Activated naive CD8-positive, alpha-beta T cell treated with anti-CD3 and anti-CD28 coated beads for 36 hours (primary cell): ENCODE results near the gene SLC46A2. TPM values are rescaled to one million over a fixed set of nuclear protein-coding genes. Genes with fewer than 3 reads are reported as not detected.

Source experiments
- DNase-seq: peaks from one replicate; pipeline ENCODE4 v3.0.0; 2021
- H3K27ac Mint-ChIP-seq: one replicate; pipeline ENCODE4 v1.8.0; 2022; ENCODE audit warnings: mild to moderate bottlenecking, moderate library complexity, mixed read lengths
- H3K27me3 Mint-ChIP-seq: one replicate; pipeline ENCODE4 v1.8.0; 2022; ENCODE audit warnings: mild to moderate bottlenecking, mixed read lengths
- H3K36me3 Mint-ChIP-seq: one replicate; pipeline ENCODE4 v1.8.0; 2021; ENCODE audit warnings: mild to moderate bottlenecking, mixed read lengths
- H3K4me1 Mint-ChIP-seq: one replicate; pipeline ENCODE4 v1.8.0; 2021; ENCODE audit warnings: mixed read lengths
- H3K4me3 Mint-ChIP-seq: one replicate; pipeline ENCODE4 v1.8.0; 2022; ENCODE audit warnings: mild to moderate bottlenecking, moderate library complexity, mixed read lengths
- H3K9me3 Mint-ChIP-seq: one replicate; pipeline ENCODE4 v1.8.0; 2022; ENCODE audit warnings: mixed read lengths
- total RNA-seq, 2 experiments: library from RNA; stranded (reverse); gene quantifications; one replicate each; pipeline ENCODE4 v1.2.3, GENCODE V29; 2021

Gene SLC46A2
- total RNA-seq = not detected

- H3K4me3 Mint-ChIP-seq = no peak within 1 kb of the TSS
- H3K36me3 Mint-ChIP-seq = no peaks in the 10 kb centered on the region
- H3K27ac Mint-ChIP-seq = no peak within 1 kb of the TSS
- H3K4me1 Mint-ChIP-seq = no peaks in the 10 kb centered on the region
- no peak for DNase-seq
- no peaks in the 10 kb centered on the region for H3K9me3 Mint-ChIP-seq
- peaks cover 41% of the 10 kb centered on the region for H3K27me3 Mint-ChIP-seq
Observed at GRCh38 chr9:112890106-112891081, at the start of gene SLC46A2. Gene SLC46A2, minus strand, starts transcription at chr9:112890876. Its CDS starts 195 bp downstream, at chr9:112890681.

- H3K27ac Mint-ChIP-seq = no peak overlapping the region
- no peak overlapping the region for H3K4me3 Mint-ChIP-seq
- no peaks in the 10 kb centered on the region for H3K9me3 Mint-ChIP-seq
- no peak for DNase-seq
- peaks cover 18% of the 10 kb centered on the region for H3K27me3 Mint-ChIP-seq
- H3K4me1 Mint-ChIP-seq = no peaks in the 10 kb centered on the region
- H3K36me3 Mint-ChIP-seq = no peaks in the 10 kb centered on the region
Observed at GRCh38 chr9:112939418-112939817, 48.7 kb upstream of the SLC46A2 start.

- no peak overlapping the region for H3K27ac Mint-ChIP-seq
- H3K4me3 Mint-ChIP-seq = no peak overlapping the region
- peaks cover 29% of the 10 kb centered on the region for H3K27me3 Mint-ChIP-seq
- no peak for DNase-seq
- H3K9me3 Mint-ChIP-seq = no peaks in the 10 kb centered on the region
- H3K36me3 Mint-ChIP-seq = no peaks in the 10 kb centered on the region
- H3K4me1 Mint-ChIP-seq = no peaks in the 10 kb centered on the region
Observed at GRCh38 chr9:112933696-112934095, 43.0 kb upstream of the SLC46A2 start.

GRCh38 chr9:112925058-112925641, 34.5 kb upstream of the SLC46A2 start:
- H3K4me1 Mint-ChIP-seq = peaks cover 8% of the 10 kb centered on the region
- no peaks in the 10 kb centered on the region for H3K36me3 Mint-ChIP-seq
- peak; percentile 4 for DNase-seq
- peaks cover 44% of the 10 kb centered on the region for H3K27me3 Mint-ChIP-seq
- no peaks in the 10 kb centered on the region for H3K9me3 Mint-ChIP-seq
- H3K27ac Mint-ChIP-seq = no peak overlapping the region
- no peak overlapping the region for H3K4me3 Mint-ChIP-seq

- Mint-ChIP-seq H3K27me3 (peaks cover 31% of the 10 kb centered on the region), H3K36me3 (no peaks in the 10 kb centered on the region), H3K4me1 (peaks cover 8% of the 10 kb centered on the region), H3K27ac (no peak overlapping the region), H3K9me3 (no peaks in the 10 kb centered on the region), H3K4me3 (no peak overlapping the region)
- no peak for DNase-seq
Observed at GRCh38 chr9:112921549-112921948, 30.9 kb upstream of the SLC46A2 start.

- peaks cover 7% of the 10 kb centered on the region for H3K27me3 Mint-ChIP-seq
- no peak for DNase-seq
- no peak overlapping the region for H3K4me3 Mint-ChIP-seq
- no peak overlapping the region for H3K27ac Mint-ChIP-seq
- H3K36me3 Mint-ChIP-seq = no peaks in the 10 kb centered on the region
- H3K9me3 Mint-ChIP-seq = no peaks in the 10 kb centered on the region
- H3K4me1 Mint-ChIP-seq = no peaks in the 10 kb centered on the region
Observed at GRCh38 chr9:112917987-112918362, 27.3 kb upstream of the SLC46A2 start.

- H3K4me3 Mint-ChIP-seq = no peak overlapping the region
- no peak overlapping the region for H3K27ac Mint-ChIP-seq
- H3K27me3 Mint-ChIP-seq = peaks cover 6% of the 10 kb centered on the region
- H3K4me1 Mint-ChIP-seq = no peaks in the 10 kb centered on the region
- no peaks in the 10 kb centered on the region for H3K36me3 Mint-ChIP-seq
- DNase-seq = no peak
- H3K9me3 Mint-ChIP-seq = no peaks in the 10 kb centered on the region
Observed at GRCh38 chr9:112917047-112917986, 26.6 kb upstream of the SLC46A2 start.

- Mint-ChIP-seq H3K4me3 (no peak overlapping the region), H3K9me3 (no peaks in the 10 kb centered on the region), H3K27ac (no peak overlapping the region), H3K27me3 (no peaks in the 10 kb centered on the region), H3K4me1 (no peaks in the 10 kb centered on the region), H3K36me3 (no peaks in the 10 kb centered on the region)
- DNase-seq = no peak
Observed at GRCh38 chr9:112914524-112914923, 23.8 kb upstream of the SLC46A2 start.

GRCh38 chr9:112913326-112913725, 22.6 kb upstream of the SLC46A2 start:
- DNase-seq = no peak
- H3K36me3 Mint-ChIP-seq = no peaks in the 10 kb centered on the region
- no peaks in the 10 kb centered on the region for H3K27me3 Mint-ChIP-seq
- H3K4me3 Mint-ChIP-seq = no peak overlapping the region
- no peaks in the 10 kb centered on the region for H3K4me1 Mint-ChIP-seq
- no peaks in the 10 kb centered on the region for H3K9me3 Mint-ChIP-seq
- H3K27ac Mint-ChIP-seq = no peak overlapping the region

- H3K9me3 Mint-ChIP-seq = no peaks in the 10 kb centered on the region
Observed at GRCh38 chr9:112912636-112913035, 22.0 kb upstream of the SLC46A2 start.

GRCh38 chr9:112911736-112912135, 21.1 kb upstream of the SLC46A2 start:
- no peaks in the 10 kb centered on the region for H3K27me3 Mint-ChIP-seq
- H3K27ac Mint-ChIP-seq = no peak overlapping the region
- DNase-seq = no peak
- no peaks in the 10 kb centered on the region for H3K4me1 Mint-ChIP-seq
- no peaks in the 10 kb centered on the region for H3K36me3 Mint-ChIP-seq
- H3K9me3 Mint-ChIP-seq = no peaks in the 10 kb centered on the region
- H3K4me3 Mint-ChIP-seq = no peak overlapping the region

More at GRCh38 chr9:112912636-112913035, 22.0 kb upstream of the SLC46A2 start:
- H3K27ac Mint-ChIP-seq = no peak overlapping the region
- no peaks in the 10 kb centered on the region for H3K4me1 Mint-ChIP-seq
- DNase-seq = no peak
- no peaks in the 10 kb centered on the region for H3K27me3 Mint-ChIP-seq
- H3K36me3 Mint-ChIP-seq = no peaks in the 10 kb centered on the region
- H3K4me3 Mint-ChIP-seq = no peak overlapping the region

- peaks cover 25% of the 10 kb centered on the region for H3K27me3 Mint-ChIP-seq
- no peak overlapping the region for H3K4me3 Mint-ChIP-seq
- H3K4me1 Mint-ChIP-seq = peaks cover 5% of the 10 kb centered on the region
Observed at GRCh38 chr9:112905084-112905483, 14.4 kb upstream of the SLC46A2 start.

GRCh38 chr9:112900901-112901300, 10.2 kb upstream of the SLC46A2 start:
- no peak overlapping the region for H3K4me3 Mint-ChIP-seq
- peaks cover 5% of the 10 kb centered on the region for H3K4me1 Mint-ChIP-seq
- H3K27ac Mint-ChIP-seq = no peak overlapping the region
- peaks cover 53% of the 10 kb centered on the region for H3K27me3 Mint-ChIP-seq
- no peak for DNase-seq
- no peaks in the 10 kb centered on the region for H3K36me3 Mint-ChIP-seq
- H3K9me3 Mint-ChIP-seq = no peaks in the 10 kb centered on the region

More at GRCh38 chr9:112905084-112905483, 14.4 kb upstream of the SLC46A2 start:
- no peaks in the 10 kb centered on the region for H3K36me3 Mint-ChIP-seq
- H3K9me3 Mint-ChIP-seq = no peaks in the 10 kb centered on the region
- no peak overlapping the region for H3K27ac Mint-ChIP-seq
- DNase-seq = no peak

- Mint-ChIP-seq H3K27me3 (peaks cover 56% of the 10 kb centered on the region), H3K36me3 (no peaks in the 10 kb centered on the region), H3K27ac (no peak overlapping the region), H3K4me1 (peaks cover 5% of the 10 kb centered on the region), H3K9me3 (no peaks in the 10 kb centered on the region), H3K4me3 (no peak overlapping the region)
- DNase-seq = no peak
Observed at GRCh38 chr9:112900488-112900887, 9.8 kb upstream of the SLC46A2 start.

GRCh38 chr9:112898872-112899311, 8.2 kb upstream of the SLC46A2 start:
- Mint-ChIP-seq H3K4me1 (peaks cover 5% of the 10 kb centered on the region), H3K27me3 (peaks cover 56% of the 10 kb centered on the region), H3K4me3 (no peak overlapping the region), H3K36me3 (no peaks in the 10 kb centered on the region), H3K9me3 (no peaks in the 10 kb centered on the region), H3K27ac (no peak overlapping the region)
- DNase-seq = no peak
